ENCODE measurements around the gene C14orf119. TPM values are rescaled to one million over a fixed set of nuclear protein-coding genes. Genes with fewer than 3 reads are reported as not detected.

Gene C14orf119
- total and polyA plus RNA-seq, 2 donors from 2014 or later = 42.8 to 56.6 TPM

GRCh38 chr14:23104070-23104590 is 8.8 kb downstream of the C14orf119 start:
- intact Hi-C loops (cut with DNase I) = no loop called here
- no peak for FAIRE-seq
- no peak for DNase-seq

GRCh38 chr14:23104591-23105347 is 9.5 kb downstream of the C14orf119 start, which contains the start of gene CIROP:
TSS of gene CIROP (minus strand) at chr14:23104989. CDS start at chr14:23104920, 69 bp downstream.
- no peak within 1 kb of the TSS for H3K9ac ChIP-seq (ENCODE audit: low read length in 3 of 3)
- DNase-seq = peak in 2 of 5 donors; percentile 19 to 34
- FAIRE-seq = no peak
- H3K27ac ChIP-seq (ENCODE audit: low read depth in 2 of 2, low read length in 2 of 2) = no peak within 1 kb of the TSS
- H3K27me3 ChIP-seq (ENCODE audit: control insufficient read depth, insufficient read depth, low read length) = no peaks in the 10 kb centered on the region
- TF ChIP-seq CTCF (IDR thresholded peaks at IDR 0.05; ENCODE audit: borderline replicate concordance, extremely low read depth, insufficient read depth) = no peak
- no peaks in the 10 kb centered on the region for H3K36me3 ChIP-seq (ENCODE audit: control insufficient read depth in 2 of 3, insufficient read depth in 3 of 3, low read length in 3 of 3)
- no peaks in the 10 kb centered on the region for H3K9me3 ChIP-seq (ENCODE audit: control insufficient read depth in 2 of 3, insufficient read depth in 1 of 3, low read length in 3 of 3)
- no peak within 1 kb of the TSS for H3K4me3 ChIP-seq (ENCODE audit: low read length in 3 of 3)
- intact Hi-C loops (cut with DNase I) = no loop called here
- no peaks in the 10 kb centered on the region for H3K4me1 ChIP-seq (ENCODE audit: control insufficient read depth in 2 of 3, insufficient read depth in 2 of 3, low read depth in 1 of 3, low read length in 3 of 3)

More at GRCh38 chr14:23104070-23104590, 8.8 kb downstream of the C14orf119 start:
- Histone ChIP-seq H3K4me3 (ENCODE audit: low read length in 3 of 3) (no peak overlapping the region), H3K27ac (ENCODE audit: low read depth in 2 of 2, low read length in 2 of 2) (no peak overlapping the region), H3K4me1 (ENCODE audit: control insufficient read depth in 2 of 3, insufficient read depth in 2 of 3, low read depth in 1 of 3, low read length in 3 of 3) (no peaks in the 10 kb centered on the region), H3K9ac (ENCODE audit: low read length in 3 of 3) (no peak overlapping the region), H3K36me3 (ENCODE audit: control insufficient read depth in 2 of 3, insufficient read depth in 3 of 3, low read length in 3 of 3) (no peaks in the 10 kb centered on the region), H3K27me3 (ENCODE audit: control insufficient read depth, insufficient read depth, low read length) (no peaks in the 10 kb centered on the region), H3K9me3 (ENCODE audit: control insufficient read depth in 2 of 3, insufficient read depth in 1 of 3, low read length in 3 of 3) (no peaks in the 10 kb centered on the region)
- no peak for TF ChIP-seq CTCF (IDR thresholded peaks at IDR 0.05; ENCODE audit: borderline replicate concordance, extremely low read depth, insufficient read depth)

GRCh38 chr14:23105348-23105824 is 10.1 kb downstream of the C14orf119 start:
- H3K4me3 ChIP-seq (ENCODE audit: low read length in 3 of 3) = no peak overlapping the region
- no peak overlapping the region for H3K9ac ChIP-seq (ENCODE audit: low read length in 3 of 3)
- intact Hi-C loops (cut with DNase I) = no loop called here
- no peak overlapping the region for H3K27ac ChIP-seq (ENCODE audit: low read depth in 2 of 2, low read length in 2 of 2)
- H3K9me3 ChIP-seq (ENCODE audit: control insufficient read depth in 2 of 3, insufficient read depth in 1 of 3, low read length in 3 of 3) = no peaks in the 10 kb centered on the region
- no peak for TF ChIP-seq CTCF (IDR thresholded peaks at IDR 0.05; ENCODE audit: borderline replicate concordance, extremely low read depth, insufficient read depth)
- H3K4me1 ChIP-seq (ENCODE audit: control insufficient read depth in 2 of 3, insufficient read depth in 2 of 3, low read depth in 1 of 3, low read length in 3 of 3) = no peaks in the 10 kb centered on the region
- no peak for FAIRE-seq
- H3K36me3 ChIP-seq (ENCODE audit: control insufficient read depth in 2 of 3, insufficient read depth in 3 of 3, low read length in 3 of 3) = no peaks in the 10 kb centered on the region
- peak in 1 of 5 donors; percentile 5 for DNase-seq
- H3K27me3 ChIP-seq (ENCODE audit: control insufficient read depth, insufficient read depth, low read length) = no peaks in the 10 kb centered on the region

All from kidney (tissue), 14 donors.